Measurements from ENCODE around the gene OR2AP1.
"Not testable (repeated sequence)": the region's sequence is repeated elsewhere in the genome, so short reads cannot be mapped to it uniquely, and the experiment has no call there.

OR2AP1 gene

DNA sequence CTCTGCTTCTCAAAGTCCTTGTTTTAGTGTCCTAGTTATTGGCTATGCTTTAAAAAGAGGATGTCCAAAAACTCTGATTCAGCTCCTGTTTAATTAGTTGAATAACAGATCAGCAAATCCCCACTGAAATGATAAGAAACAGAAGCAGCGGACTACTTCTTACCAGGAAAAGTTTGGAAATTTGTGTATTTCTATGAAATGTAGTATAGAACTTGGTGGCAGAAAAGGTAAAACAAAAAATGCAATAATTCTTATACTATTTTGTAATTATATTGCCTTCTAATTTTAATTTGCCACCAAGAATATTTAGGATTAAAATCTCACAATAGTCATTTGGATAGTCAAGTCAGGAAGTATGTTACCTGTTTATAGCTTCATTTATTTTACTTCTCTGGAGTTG is at the start of gene OR2AP1:
TSS of gene OR2AP1 (plus strand) at position 301 of the 400 bp plus-strand sequence. CDS start 1,947 bp downstream, outside the sequence.
- no peak for DNase-seq (ENCODE audit: low read depth in 2 of 2)

DNA sequence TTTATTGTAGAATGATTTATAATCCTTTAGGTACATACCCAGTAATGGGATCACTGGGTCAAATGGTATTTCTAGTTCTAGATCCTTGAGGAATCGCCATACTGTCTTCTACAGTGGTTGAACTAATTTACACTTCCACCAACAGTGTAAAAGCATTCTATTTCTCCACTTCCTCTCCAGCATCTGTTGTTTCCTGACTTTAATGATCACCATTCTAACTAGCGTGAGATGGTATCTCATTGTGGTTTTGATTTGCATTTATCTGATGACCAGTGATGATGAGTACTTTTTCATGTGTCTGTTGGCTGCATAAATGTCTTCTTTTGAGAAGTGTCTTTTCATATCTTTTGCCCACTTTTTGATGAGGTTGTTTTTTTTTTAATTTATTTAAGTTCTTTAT is 24.0 kb upstream of the OR2AP1 start:
- not testable (repeated sequence) for DNase-seq (ENCODE audit: low read depth in 2 of 2)

DNA sequence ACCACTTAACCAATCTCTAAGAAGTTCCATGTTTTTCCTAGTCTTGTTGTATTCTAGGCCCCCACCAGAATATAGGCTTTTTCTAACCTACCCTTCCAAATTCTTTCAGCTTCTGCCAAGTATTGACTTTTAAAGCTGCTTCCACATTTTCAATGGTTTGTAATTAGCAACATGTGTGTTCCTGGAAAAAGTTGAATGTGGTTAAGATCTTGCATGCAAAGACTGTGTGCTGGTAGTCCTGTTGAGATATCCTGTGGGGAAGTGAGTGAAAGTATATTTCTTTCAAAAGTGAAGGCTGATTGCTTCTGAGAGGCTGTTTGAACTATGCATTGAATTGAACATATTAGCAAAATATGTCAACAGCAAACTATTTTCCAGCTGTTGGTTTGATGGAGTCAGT is 23.5 kb upstream of the OR2AP1 start:
- DNase-seq (ENCODE audit: low read depth in 2 of 2): no peak

DNA sequence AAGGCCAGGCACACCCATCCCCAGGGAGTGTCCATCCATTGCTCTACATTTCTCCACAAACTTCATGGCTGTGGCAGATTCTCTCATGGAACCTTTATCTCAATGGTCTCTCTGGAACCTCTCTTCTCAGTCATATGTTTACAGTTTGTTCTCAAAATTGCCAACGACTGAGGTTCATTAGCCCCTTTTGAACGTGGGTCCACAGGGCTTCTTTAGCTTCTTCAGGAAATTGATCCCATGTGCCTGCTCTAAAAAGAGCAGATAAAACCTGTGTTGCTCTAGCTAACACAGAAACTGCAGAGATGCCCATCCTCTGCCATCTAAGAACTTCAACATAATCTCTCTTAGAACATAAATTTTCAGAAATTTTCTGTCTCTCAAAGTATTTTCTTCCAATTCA is 23.0 kb upstream of the OR2AP1 start, which contains the start of gene OR6C4:
TSS of gene OR6C4 (plus strand) at position 301 of the 400 bp plus-strand sequence. CDS start 1,625 bp downstream, outside the sequence.
- DNase-seq (ENCODE audit: low read depth in 2 of 2): no peak

DNA sequence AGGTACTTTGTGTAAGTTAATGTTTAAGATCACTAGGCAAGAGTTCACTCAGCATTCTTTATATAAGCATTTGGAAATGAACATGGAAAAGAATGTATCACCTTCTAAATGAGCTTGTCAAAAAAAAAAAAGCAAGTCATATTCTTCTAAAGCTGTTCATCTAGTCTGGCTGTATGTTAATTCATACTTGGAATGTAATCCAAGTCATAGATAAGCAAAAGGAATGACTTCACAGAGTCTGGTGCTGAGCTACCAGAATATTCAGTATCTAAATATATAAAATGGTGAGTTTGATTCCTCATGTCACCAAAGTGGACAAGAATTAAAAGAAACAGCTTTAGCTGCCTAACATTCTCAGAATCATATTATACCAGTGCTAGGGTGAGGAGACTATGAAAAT is 18.0 kb upstream of the OR2AP1 start:
- DNase-seq (ENCODE audit: low read depth in 2 of 2): no peak

DNA sequence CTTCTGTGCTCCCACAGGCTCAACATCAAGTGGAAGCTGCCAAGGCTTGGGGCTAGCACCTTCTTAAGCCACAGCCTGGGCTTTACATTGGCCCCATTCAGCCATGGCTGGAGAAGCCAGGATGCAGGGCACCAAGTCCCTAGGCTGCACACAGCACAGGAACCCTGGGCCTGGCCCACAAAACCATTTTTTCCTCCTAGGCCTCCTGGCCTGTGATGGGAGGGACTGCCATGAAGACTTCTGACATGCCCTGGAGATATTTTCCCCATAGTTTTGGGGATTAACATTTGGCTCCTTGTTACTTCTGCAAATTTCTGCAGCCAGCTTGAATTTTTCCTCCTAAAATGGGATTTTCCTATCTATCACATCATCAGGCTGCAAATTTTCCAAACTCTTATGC is 2.2 kb upstream of the OR2AP1 start:
- not testable (repeated sequence) for DNase-seq (ENCODE audit: low read depth in 2 of 2)

DNA sequence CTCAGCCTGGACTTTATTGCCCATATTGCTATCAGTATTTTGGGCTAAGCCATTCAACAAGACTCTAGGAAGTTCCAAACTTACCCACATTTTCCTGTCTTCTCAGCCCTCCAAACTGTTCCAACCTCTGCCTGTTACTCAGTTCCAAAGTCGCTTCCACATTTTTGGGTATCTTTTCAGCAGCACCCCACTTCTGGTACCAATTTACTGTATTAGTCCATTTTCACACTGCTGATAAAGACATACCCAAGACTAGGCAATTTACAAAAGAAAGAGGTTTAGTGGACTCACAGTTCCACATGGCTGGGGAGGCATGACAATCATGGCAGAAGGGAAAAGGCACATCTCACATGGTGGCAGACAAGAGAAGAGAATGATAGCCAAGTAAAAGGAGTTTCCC is 1.6 kb upstream of the OR2AP1 start:
- not testable (repeated sequence) for DNase-seq (ENCODE audit: low read depth in 2 of 2)

DNA sequence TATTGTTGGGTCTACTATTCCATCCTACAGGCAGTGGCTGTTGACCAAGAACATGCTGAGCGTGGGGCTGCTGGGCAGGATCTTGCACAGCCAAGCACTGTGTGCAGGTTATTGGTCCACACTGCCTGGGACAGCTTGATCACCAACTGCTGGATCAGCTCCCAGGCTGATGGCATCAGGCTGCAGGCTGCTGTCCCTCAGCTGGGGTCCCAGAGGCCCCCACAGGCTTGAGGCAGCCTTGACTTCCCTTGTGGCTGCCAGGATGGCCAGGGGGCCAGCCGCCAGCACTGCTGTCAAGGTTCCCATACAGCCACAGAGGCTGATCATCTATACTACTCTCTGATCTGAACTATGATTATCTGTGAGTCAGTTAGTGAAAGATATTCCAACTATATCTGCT is 9.8 kb downstream of the OR2AP1 start:
- no peak for DNase-seq (ENCODE audit: low read depth in 2 of 2)

DNA sequence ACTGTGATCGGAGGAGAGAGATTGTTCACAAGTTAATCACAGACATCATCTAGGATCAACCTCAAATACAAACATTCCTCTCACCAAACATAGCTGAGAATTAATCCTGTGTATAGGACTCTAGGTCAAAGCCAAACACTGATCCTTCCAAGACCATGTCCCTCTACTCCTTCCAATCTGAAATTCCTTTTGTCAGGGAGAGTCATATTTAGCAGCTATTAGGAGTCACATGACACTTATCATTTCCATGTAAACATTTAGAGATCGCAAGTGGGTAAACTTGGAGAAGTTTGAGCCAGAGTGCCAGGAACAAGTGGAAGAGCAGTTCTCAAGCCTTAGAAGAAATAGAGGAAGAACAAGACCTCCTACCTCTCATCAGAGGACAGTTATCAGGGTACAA is 13.5 kb downstream of the OR2AP1 start:
- no peak for DNase-seq (ENCODE audit: low read depth in 2 of 2)

DNA sequence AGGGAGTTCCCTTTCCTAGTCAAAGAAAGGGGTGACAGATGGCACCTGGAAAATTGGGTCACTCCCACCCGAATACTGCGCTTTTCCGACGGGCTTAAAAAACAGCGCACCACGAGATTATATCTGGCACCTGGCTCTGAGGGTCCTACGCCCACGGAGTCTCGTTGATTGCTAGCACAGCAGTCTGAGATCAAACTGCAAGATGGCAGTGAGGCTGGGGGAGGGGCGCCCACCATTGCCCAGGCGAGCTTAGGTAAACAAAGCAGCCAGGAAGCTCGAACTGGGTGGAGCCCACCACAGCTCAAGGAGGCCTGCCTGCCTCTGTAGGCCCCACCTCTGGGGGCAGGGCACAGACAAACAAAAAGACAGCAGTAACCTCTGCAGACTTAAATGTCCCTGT is 17.9 kb downstream of the OR2AP1 start:
- not testable (repeated sequence) for DNase-seq (ENCODE audit: low read depth in 2 of 2)

DNA sequence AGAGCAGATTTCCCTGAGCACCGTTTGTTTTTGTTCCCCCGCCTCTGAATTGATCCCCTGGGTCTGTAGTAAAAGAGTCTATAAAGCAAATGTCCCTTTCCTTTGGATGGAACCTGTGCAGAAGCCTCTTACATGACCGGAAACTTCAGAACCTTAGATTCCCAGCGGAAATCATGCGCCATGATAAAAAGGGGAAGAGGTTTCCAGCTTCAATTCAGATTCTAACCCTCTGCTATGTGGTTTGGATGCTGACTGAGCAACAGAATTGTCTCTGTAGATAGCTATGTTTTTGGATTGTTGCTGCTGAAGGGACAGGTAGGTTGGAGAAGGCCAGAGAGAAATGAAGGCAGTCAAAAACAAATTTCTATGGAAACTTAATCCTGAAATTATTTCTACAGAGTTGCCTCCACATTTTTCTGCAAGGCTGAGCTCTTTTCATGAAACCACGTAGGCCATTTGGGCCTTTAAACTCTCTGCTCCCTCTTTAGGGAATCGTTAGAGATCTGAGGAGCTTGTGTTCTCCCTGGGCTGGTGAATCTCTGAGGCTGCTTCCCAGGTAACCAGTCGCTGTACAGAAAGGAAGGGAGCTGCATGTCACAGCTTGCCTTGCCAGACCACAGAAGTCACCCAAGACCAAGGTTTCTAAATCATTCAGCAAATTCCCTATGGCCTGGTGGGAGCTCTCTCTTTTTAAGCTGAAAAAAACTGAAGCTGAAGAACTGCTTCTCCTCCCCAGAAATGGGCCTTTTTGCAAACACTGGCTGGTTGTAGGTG is 35.7 kb downstream of the OR2AP1 start:
- no peak for DNase-seq (ENCODE audit: low read depth in 2 of 2)

DNA sequence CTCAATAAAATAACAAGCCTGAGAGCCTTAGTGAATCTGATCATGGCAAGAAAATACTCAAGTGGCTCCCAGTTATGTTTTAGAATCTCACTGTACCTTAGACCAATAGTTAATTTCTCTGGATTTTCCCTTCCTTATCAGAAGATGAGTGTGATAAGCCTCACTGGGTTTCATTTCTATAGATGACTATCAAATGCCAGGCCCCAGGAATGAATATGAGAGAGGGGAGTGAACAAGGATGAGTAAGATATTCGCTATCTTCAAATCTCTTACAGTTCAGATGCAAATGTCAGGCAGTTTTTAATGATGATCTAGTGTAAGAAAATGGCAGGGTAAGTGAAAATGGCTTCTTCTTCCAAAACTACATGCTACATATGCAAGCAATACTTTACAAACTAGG is 38.3 kb downstream of the OR2AP1 start:
- no peak for DNase-seq (ENCODE audit: low read depth in 2 of 2)

DNA sequence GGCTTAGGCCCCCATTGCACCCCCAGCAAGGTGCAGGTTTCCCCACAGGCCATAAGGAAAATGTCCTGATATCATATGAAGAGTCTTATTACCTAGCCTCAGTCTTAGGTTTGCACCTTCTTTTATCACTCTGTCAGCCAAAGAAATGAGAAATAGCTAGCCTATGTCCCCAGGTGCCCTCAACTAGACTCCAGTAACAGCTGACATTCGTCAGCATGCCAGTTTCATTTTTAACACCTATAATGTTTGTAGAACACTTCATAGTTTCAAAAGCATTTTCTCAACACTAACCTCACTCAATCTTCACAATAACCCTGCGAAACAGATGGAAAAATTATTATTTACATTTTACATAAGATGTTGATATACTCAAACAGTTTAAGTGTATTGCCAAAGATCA is 40.4 kb downstream of the OR2AP1 start:
- DNase-seq (ENCODE audit: low read depth in 2 of 2): no peak

DNA sequence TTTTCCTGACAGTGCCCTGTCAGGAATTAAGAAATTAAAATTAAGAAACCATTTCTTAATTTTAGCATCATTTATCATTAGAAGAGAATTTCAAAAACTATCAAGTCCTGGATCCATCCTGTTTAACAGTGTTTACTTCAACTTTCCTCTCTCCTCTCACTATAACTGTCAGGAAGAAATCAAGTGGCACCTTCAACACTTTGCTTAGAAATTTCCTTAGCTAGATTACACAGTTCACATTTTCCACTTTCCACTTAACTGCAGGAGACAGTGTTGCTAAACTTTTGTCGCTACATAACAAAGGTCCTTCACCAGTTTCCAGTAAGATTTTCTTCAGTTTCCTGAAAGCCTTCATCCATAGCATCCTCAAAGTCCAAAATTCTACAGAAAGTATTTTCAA is 42.5 kb downstream of the OR2AP1 start:
- DNase-seq (ENCODE audit: low read depth in 2 of 2): no peak

DNA sequence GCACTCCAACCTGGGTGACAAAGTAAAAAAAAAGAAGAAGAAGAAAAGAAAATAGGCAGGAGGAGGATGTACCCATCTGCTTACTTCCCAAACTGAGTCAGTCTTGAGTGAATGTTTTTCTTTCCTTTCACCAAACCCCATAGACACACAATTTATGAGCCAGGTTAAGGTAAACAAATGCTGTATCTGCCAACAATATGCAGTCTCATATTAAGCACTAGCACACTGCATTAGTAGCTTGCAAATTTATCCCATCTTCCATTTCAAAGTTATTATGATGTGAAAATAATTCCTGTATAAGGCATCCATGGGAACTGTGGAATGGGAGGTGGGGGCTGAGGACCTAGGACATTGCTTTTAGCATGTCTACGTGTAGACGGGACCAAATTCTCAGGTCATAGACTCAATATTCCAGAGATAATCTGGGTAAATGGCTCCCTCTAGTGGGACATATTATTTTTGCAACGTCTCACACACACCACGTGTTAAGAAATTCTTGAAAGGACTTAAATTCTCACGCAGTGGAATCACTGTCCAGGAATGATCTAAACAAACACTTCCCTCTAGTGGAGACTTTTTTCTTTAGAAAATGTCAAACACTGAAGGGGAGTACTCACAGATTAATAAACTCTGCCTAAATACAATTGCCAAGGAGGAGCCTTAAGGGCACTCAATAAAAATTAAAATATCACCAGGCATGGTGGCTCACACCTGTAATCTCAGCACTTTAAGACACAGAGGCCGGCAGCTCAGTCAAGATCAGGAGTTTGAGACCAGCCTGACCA is 47.3 kb downstream of the OR2AP1 start:
- DNase-seq (ENCODE audit: low read depth in 2 of 2): peak in 1 of 2 donors; percentile 60

DNA sequence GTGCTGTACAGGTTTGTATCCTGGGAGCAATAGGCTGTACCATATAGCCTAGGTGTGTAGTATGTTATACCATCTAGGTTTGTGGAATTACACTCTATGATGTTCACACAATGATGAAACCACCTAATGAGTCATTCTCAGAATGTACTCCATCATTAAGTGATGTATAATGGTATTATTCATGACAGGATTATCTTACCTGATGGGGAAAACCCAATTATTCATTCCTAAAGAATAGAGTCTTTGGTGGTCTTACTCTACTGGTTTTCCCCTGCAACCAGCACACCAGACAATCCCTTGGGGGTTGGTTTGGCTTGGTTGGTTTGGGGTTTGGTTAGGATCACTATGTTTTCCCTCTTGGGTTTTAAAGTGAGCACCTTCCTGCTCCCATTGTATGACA is 51.8 kb downstream of the OR2AP1 start:
- DNase-seq (ENCODE audit: low read depth in 2 of 2): no peak

Measured in stimulated activated CD4-positive, alpha-beta T cell treated with anti-CD3 and anti-CD28 coated beads, Interleukin-1b, Interleukin-23, amount 100 ng/mL, for 4 hours (primary cell).